Measurements from ENCODE around the gene NUDT8.
"Not testable (repeated sequence)": the region's sequence is repeated elsewhere in the genome, so short reads cannot be mapped to it uniquely, and the experiment has no call there.

Gene NUDT8

DNA sequence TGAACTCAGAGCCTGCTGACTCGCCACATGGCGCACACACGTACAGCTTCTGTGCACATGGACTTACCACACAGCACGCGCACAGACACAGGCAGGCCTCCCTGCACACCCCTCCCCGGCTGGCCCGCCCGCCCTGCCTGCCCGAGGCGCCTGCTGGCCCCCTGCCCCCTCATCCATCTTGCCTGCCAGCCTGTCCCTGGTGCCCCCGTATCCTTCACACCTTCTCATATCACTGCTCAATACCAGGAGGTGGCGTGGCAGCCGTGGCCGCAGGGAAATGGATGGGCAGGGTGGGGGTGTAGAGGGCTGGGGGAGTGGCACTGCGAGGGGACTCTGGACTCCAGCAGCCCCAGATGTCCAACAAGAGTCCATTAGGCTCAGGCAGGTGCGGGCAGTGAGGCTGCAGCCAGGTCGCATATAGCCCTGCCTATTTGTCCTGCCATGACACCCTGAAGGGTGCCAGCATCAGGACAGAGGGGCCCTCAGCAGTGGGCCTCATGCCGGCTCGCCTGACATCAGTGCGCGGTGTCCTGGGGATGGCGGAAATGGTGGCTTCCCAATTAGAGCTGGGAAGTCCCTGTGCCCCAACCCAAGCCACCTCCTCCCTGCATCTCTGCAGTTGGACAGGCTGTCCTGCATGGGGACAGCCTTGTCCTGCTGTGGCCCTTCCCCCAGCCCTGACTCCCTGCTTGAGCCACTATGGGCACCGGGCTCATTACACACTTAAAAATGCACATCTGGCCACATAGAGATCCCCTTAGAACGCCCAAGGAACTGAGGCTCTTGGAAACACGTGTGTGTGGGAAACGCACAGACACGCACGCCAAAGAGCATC, 11.8 kb upstream of the NUDT8 start:
- DNase-seq, result no peak

DNA sequence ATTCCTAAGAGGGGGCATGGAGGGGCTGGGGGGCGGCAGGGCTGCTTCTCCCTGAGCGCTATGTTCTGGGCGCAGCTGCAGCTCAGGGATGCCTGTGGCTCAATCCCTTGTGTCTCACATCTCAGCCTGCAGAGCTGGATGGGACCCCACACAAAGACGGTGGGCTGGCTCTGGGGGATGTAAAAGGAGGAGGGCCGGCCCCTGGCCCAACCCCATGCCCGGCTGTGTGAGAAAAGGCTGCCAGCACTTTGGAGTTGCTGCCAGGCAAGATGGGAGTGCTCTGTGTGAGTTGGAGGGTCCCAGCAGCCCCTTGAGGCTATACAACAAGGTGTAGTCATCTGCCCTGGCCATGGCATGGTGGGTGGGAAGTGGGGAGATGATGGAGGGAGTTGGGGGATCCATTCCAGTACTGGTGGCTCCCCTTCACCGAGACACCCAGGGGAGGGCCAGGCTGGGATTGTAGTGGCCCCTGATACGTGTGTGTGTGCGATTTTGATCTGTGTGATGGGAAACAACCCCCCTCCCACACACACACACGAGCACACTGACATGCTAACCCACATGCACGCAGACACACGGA, 11.1 kb upstream of the NUDT8 start:
- no peak for DNase-seq

DNA sequence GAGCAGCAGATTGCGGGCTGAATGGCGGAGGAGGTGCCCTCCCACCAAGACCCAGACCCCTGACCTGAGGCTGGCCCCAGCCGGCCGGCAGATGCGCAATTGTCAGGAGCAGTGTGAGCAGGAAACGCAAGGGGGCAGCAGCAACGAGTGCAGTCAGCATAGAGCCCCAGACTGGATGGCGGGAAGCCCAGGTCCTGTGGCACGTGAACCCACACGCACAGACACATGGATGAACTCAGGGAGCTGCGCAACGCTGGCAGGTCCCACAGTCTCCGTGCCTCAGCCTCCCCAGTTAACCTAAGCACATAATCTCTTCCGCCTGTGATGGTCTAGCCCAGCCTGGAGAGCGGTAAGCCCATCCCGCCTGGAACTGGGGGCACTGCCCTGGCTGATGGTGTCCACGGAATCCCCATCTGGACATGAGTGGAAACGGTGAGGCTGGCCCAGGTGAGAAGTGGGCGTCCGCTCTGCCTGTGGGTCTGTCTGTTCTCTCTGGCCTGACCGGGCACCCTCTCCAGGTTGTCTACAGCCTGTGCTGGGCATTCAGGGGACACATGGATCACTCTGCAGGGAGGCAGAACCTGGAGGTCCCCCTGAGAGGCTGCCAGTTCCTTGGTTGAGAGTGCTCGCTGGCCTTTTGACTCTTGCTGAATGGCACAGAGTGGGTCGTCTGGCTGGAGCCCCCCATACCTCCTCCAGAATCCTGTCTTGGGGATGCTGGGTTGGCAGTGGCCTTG, 10.5 kb upstream of the NUDT8 start:
- DNase-seq, result peak in 2 of 3 experiments; percentile 60 to 77

DNA sequence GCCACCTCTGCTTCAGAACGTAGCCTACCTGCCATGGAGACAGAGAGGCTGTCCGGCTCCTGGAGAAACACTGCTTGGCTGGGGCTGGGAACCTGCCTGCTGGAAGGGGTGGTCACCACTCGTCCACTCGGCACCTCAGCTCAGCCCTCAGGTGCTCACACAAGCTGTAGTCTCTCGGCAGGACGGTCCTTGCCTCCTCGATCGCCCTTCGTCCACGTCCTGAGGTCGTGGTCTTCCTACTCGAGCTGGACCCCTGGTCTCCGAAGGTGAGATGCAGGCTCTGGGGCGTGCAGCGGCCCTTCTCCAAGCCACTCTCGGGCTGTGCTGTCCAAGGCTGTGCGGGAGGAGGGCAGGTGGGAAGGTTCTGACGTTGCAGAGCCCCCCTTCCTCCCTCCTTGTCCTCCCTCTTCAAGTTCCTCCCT, 9.7 kb upstream of the NUDT8 start, which contains the start of gene TBX10:
Gene TBX10 (minus strand): TSS at position 326 of the 422 bp plus-strand sequence. CDS start 291 bp downstream, at position 35.
- no peak for DNase-seq

DNA sequence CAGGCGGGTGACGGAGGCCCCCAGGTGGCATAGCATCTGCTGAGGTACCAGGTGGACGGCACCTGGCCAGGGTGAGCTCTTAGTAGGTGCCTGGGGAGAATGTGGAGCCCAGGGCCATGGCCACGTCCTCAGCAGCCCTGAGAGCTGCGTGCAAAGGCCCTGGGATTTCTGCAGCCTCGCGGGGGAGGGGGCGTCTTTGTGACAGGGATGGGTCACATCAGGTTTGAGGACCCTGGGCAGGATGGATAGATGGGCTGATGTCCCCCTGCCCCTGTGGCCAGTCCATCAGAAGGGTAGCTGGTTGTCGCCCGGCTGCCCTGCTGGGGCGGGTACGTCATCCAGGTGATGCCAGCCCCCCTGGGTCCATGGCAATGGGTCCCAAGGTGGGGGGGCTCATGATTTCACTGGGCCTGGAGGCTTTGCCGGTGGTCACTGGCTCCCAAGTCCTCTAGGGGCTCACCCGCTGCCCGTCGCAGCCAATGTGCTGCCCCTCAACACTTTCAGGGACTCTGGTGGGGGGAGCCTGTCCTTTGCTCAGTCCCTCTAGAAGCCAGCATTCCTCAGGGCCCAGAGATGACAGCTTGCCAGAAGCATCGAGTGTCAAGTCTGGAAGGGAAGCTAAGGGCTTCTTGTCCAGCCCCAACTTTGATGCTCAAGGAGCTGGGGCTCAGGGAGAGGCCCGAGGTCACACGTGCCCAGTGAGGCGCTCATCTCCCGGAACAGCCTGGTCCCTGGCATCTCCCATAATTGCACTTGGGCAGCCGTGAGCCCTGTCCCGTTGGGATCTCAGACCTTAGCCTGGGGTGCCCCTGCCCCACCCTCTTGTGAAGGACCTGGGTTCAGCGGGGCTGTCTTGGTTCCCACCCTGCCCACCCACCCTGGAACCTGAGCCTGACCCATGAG, 9.0 kb upstream of the NUDT8 start:
- DNase-seq, result no peak

DNA sequence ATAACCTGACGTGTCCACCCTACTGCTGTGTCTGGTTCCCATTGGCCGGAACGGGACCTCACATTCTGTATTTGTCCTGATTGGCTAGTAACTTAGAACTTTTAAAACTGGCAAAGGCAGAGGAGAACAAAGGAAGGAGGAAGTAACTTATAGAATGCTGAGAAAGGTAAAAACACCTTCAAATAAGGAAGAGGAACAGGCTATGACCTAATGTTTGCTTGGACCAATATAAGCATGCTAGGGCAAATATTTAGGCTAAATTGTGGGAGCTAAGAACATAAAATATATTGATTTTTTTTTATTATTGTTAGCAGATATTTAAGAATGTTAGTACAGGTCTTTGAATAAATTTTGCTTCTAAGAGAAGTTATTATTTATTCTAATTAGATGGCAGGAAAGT, 7.7 kb upstream of the NUDT8 start:
- not testable (repeated sequence) for DNase-seq

DNA sequence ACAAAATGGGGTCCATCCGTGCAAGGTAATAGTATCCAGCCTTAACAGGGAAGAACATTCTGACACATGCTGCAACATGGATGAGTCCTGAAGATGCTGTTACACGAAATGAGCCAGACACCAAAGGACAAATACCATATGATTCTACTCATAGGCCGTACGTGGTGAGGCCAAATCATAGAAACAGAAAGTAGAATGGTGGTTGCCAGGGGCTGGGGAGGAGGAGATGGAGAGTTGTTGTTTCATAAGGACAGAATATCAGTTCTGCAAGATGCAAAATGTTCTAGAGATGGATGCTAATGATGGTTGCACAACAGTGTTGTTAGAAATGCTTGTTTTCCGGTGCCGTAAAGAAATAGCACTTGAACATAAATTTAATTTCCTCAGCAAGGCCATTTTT, 7.2 kb upstream of the NUDT8 start:
- DNase-seq, result no peak

DNA sequence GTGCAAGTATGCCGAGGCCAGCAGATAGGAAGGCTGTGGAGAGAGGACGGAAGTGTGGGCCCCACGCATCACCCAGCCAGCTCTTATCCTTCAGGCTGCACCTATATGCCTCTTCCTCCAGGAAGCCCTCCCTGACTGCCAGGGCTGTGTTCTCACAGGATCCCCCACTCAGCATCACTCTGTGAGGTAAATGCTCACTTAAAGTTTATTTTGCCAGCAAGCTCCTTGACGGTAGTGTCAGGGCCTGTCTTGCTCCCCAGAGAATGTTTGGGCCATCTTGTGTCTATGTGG, 5.4 kb upstream of the NUDT8 start:
- DNase-seq, result no peak

DNA sequence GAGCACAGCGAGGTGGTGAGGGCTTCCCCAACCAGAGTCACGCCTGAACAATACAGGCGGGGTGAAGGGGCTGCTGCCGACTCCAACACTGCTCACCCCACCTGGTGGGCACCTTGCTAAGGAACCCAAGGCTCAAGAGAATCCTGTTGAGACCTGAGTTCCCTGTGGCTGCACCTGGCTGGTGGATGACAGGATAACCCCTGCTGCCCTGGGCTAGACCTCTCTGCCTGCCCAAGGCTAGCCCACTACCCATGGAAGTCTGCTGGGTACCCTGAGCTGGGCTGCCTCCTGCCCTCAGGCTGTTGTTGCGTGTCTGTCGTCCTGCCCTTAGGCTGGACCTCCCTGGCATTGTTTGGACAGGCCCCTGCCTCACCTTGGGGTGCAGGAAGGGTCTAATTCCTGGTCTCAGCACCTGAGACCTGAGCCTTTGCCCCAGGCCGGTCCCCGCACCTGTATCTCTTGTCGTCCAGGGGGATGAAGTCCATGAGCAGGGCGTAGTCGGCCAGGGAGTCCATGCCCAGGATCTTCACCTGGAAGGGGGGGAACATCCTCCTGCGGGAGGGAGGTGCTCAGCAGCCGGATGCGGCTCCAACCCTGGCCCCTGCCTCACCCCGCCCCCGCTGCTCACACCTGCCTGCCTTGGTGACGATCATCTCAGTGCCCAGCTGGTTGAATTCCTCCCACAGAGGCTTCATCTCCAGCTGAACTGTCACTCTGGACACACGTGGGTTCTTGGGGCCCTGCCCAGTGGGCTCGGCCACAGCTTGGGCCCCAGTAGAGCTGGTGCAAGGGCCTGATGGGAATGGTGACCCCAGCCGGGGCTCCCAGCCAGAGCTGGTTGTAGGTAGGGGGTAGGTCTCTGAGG, 4.9 kb upstream of the NUDT8 start:
- DNase-seq, result peak in 2 of 3 experiments; percentile 31 to 48

DNA sequence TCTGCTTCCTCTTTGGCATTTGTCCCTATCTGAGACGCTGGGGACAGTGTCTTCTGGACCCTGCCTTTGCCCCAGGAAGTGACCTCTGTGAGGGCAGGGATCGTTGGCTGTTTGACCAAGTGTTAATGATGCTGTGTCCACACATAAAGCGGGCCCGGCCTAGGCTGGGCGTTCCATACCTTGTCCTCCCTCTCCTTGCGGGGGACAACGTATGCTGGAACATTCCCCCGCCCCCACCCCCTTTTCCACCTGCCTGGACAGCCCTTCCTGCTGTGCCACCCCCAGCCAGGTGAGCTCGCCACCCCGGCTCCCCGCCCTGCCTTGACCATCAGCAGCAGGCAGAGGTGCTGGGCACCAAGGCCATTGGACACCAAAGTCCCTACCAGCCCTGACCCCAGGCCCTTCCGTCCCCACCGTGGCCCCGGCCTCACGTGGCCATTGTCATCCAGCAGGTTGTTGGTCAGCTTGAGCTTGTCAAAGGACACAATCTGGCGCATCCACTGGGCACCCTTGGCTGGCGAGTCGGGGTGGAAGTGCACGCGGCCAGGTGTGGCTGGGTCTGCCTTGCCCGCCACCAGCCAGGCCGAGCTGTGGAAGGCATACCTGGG, 4.1 kb upstream of the NUDT8 start:
- no peak for DNase-seq

DNA sequence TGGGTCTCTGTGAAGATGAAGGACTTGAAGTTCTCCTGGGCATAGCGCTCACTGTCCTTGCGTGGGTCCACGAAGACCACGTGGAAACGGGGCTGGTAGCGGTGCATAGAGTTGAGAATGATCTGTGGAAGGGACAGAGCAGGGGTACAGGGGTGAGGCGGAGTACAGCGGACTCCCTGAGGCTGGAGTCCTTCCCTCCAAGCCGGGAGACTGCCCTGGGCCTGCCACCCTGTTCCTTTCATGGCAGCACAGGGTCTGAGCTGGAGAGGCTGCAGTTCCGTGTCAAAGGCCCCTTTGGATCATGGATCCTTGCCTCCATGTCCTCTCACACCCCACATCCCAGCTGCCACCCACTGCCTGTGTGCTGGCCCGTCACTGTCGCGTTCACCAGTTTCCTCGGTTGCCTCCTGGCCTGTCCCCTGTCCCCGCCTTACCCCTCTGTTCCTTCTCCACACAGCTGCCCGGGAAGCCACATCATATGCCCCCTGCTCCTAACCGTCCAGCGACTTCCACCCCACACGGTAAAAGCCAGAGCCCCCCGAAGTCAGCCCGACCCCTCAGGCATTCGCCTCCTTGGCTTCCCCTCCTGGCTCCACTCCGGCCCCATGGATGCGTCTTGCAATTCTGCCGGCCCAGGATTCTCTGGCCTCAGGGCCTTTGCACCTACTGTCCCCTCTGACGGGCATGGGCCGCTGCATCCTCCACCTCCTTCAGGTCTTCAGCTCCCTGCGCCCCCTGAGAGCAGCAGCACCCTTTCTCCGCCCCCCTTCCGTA, 3.4 kb upstream of the NUDT8 start:
- DNase-seq, result no peak

DNA sequence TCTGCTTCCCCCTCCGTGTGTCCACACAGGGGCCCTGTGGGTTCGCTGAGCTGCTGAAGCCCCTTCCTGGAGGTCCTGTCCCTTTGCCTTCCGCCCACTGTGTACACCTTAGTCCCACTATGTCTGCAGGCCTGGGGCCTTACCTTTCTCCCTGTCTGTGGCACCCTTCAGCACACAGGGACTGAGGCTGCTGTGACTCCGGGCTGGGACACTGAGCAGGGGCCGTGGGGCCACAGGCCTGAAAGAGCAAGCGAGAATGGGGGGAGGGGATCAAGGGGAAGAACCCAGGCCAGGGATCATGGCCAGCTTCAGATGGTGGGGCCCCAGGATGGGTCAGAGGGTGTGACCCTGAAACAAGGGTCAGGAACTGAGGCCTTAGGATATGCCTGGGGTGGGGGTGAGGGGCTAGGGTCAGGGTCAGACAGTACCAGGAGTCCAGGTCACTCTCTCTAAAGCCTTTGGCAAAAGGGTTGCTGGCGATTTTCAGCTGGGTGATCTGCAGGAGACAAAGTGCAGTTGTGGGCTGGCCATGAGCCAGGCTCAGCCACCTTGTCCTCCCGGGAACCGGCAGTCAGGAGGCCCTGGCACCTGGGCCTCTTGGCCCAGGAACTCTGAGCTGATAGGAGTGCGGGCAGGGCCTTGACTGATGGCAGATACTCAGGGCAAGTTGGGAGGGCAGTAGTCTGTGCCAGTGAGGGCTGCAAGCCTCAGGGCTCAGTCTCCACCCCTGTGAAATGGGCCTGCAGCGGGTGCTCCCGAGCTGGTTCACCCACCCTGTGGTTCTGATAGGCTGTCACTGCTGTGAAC, 2.6 kb upstream of the NUDT8 start:
- no peak for DNase-seq

DNA sequence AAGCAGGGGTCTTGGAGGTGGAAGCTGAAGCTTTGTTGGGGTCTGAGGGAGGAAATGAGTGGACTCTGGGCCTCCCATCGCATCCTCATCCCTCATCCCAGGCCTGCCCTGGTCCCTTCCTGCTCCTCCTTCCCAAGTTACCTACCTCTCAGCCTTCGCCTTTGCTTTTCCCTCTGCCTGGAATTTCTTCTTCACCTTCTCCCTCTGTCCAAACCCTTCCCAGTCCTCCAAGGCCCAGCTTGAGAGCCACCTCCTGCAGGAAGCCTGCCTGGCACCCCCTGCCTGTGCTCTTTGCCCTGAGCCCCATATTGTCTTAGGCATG, 2.1 kb upstream of the NUDT8 start:
- no peak for DNase-seq

DNA sequence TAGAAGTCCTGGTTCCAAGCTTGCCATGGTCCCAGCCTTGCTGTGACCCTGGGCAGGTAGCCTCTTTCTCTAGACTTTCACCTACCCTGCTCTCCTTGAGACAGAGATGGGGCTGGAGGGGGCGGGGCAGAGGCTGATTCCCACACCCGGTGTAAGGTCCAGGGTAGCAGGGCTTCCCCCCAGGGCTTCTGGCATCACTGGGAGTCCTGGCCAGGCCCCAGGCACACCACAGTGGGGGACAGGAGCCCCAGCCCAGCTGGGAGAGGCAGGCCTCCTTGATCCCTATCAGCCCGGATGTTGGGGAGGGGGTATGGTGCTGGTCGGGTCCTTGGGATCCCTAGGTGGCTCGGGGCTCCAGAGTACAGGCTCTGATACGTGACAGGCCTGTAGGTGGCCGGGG, 1.7 kb upstream of the NUDT8 start:
- no peak for DNase-seq

DNA sequence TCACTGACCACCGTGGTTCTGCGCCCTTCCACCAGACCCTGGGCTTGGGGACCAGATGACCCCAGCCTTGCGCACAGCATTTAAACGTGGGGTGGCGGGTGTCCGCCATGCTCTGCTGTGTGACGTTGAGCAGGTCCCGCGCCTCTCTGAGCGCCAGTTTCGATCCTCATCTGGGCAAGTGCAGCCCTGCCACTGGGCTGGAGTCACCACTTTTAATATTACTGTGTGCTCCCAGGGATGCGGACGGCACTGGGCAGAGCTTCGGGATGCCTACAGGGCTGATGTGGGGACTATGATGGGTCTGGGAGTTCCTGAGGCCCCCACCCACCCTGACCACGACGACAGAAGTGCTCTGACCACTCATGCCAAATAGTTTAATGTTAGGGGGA, 1.2 kb upstream of the NUDT8 start:
- no peak for DNase-seq

DNA sequence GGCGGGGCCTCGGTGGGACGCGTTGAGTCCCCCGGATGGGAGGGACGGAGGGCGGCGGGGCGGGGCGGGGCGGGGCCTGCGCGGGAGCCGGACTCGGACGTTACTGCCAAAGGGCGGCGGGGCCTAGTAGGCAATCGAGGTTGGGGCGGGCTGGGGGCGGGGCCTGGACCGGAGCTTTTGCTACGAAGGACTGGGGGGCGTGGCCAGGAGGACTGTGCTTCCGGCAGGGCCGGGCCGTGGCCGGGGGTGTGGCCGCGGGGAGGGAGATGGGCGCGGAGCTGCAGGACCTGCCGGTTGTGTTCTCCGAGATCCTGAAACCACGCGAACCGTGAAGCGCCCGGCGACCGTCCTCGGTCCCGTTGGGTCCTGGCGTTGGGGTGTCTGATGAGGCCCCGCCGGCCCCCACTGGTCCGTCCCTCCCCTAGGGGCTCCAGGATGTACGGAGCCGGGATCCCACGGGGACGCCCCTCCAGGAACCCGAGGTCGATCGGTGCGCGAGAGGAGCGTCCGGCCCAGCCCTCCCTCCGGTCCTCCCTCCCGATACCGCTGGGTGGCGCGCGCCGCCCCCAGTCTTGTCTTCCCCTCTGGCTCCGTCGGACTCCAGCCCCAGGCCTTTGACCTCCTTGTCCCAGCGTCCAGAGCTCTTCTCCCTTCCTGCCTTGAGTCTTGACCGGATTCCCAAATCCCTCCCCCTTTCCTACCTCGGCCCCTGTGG, 648 bp upstream of the NUDT8 start:
- peak; percentile 94 to 97 (median 97) for DNase-seq

DNA sequence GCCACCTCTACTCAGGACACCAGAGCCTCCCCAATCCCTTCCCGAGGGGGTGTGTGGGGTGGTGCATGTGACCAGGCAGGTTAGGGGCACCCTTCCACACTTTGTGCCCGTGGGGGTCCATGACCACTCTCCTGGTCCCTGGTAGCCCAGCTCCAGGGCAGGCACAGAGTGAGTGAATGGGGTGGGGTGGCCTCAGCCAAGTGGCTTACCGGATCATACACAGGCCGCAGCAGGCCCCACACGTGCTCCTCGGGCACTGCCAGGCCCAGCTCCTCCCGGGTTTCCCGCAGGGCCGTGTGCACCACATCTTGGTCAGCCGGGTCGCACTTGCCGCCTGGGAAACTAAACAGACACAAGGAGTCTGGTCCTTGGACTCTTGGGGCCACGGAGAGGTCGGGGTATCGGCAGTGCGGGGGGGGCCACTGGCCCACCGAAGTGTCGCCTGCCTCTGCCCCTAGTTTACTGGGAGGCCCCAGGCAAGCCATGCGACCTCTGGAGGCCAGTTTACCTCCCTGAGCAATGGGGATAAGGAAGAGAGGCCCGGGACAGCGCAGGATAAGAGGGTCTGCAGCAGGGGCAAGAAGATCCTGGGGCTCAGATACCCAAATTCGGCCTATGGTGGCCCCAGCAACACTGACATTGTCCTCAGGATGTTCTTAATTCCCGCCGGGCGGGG, 889 bp downstream of the NUDT8 start:
- DNase-seq, result no peak

DNA sequence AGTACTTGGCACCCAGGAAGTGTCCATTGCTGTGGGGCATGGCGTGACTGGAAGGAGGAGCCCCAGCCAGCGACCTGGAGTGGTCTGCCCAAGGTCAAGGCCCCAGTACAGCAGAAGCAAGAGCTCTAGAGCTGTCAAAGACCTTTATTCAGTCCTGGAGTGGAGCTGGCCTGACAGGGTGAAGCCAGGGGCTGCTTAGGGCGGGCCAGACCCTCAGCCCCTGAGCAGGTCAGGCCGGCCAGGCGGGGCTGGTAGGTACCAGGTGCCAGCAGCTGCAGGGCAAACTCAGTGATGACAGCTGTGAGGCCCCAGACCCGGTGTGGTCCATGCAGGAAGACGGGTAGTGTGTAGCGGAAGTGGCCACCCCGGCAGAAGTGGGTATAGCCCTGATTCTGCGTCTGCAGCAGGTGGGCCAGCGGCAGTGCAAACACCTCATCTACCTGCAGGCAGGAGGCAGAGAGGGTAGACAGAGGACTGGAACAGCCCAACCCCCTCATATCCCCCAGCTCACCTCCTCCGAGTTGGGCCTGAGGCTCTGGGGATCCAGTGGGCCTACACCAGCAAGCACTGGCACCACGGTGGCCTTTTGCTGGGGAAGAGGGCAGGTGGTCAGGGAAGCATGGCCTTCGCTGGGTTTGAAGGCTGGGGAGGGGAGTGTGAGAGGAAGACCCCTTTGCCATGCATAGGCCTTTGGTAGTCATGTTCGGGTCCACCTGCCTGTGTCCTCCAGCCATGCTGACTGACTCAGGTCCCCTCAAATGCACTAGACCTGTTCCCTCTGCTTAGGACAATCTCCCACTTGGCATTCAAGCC, 1.7 kb downstream of the NUDT8 start:
- peak in 1 of 3 experiments; percentile 32 for DNase-seq
